ENCODE results near the gene POLR3E. TPM values are rescaled to one million over a fixed set of nuclear protein-coding genes. Genes with fewer than 3 reads are reported as not detected.
A peak's percentile ranks its signal among the peaks of the same experiment; 100 is the strongest.
"Not testable (repeated sequence)": the region's sequence is repeated elsewhere in the genome, so short reads cannot be mapped to it uniquely, and the experiment has no call there.

Gene POLR3E
- total and polyA plus RNA-seq, 2 experiments from 2014 or later = 14.0 to 20.8 TPM

DNA sequence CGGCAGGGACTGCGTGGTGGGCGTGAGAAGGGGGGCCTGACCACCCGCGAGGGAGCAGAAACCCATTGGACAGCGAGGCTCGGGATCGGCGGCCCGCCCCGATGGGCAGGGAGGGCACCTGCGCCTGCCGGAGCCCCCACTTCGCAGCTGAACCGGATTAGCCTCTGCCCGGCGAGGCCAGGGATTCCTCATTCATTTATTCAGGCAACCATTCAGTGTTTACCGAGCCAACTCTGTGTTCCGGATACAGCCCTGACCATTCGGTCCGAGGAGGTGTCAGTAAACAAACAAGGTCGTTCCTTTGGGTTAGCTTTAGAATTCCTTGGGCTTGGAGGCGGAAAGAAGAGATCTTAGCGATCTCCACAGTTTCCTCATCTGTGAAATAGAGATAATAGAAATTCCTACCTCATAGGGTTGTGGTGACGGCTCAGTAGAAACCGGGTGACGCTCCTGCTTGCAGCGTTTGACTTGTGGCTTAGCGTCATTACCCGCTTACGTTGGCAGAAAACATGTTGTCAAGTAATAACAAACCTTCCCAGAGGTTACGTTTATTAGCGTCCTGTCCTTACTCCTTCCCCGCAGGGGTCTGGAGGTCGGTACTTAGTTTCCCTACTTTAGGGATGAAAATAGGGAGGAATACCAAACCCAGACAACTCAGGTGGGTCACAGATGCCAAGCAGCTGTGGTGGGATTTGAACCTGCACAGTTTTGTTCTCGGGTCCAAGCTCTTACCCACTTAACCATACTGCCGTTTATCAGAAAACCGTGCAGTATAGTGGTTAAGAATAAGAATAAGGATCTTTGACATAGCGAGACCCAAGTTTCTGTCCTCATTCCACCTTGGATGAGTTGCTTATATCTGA lies 893 bp downstream of the POLR3E start:
- no peaks in the 10 kb centered on the region for H3K4me1 ChIP-seq (ENCODE audit: insufficient read depth)
- H3K27ac ChIP-seq = peak overlapping the region; percentile 93
- H3K79me2 ChIP-seq (ENCODE audit: insufficient read depth) = peaks cover 44% of the 10 kb centered on the region
- no peaks in the 10 kb centered on the region for H3K36me3 ChIP-seq (ENCODE audit: low read depth)
- H3K9me3 ChIP-seq (ENCODE audit: low read depth) = no peaks in the 10 kb centered on the region
- no peaks in the 10 kb centered on the region for H4K20me1 ChIP-seq (ENCODE audit: insufficient read depth)
- H3K9me2 ChIP-seq (ENCODE audit: insufficient read depth) = no peaks in the 10 kb centered on the region
- peak overlapping the region; percentile 78 for H3K4me3 ChIP-seq
- WGBS, 2 experiments (ENCODE audit: low coverage in 1 of 2, low lambda C conversion rate in 2 of 2, missing lambda C conversion rate in 2 of 2) = 1 to 2% methylated on average over 36 to 39 of the region's 39 CpGs
- peaks cover 19% of the 10 kb centered on the region for H3F3A ChIP-seq (ENCODE audit: insufficient read depth)
- no peaks in the 10 kb centered on the region for H3K27me3 ChIP-seq (replicated peaks; ENCODE audit: insufficient read depth)
- no peak for TF ChIP-seq EZH2phosphoT487 (IDR thresholded peaks at IDR 0.05; ENCODE audit: insufficient read depth, low read depth)
- no peak for TF ChIP-seq EZH2 (IDR thresholded peaks at IDR 0.05; ENCODE audit: insufficient read depth, poor library complexity, severe bottlenecking)
- in situ Hi-C loops (cut with MboI) = loop anchor here (5.0 kb wide), 1 partner anchor 101 kb away; no protein-coding TSS in a partner anchor
- peak overlapping the region; percentile 90 for H3K9ac ChIP-seq
- peak overlapping the region; percentile 58 for H2AFZ ChIP-seq
- DNase-seq = peak; percentile 99
- peak overlapping the region; percentile 80 for H3K4me2 ChIP-seq (ENCODE audit: unreplicated experiment)

DNA sequence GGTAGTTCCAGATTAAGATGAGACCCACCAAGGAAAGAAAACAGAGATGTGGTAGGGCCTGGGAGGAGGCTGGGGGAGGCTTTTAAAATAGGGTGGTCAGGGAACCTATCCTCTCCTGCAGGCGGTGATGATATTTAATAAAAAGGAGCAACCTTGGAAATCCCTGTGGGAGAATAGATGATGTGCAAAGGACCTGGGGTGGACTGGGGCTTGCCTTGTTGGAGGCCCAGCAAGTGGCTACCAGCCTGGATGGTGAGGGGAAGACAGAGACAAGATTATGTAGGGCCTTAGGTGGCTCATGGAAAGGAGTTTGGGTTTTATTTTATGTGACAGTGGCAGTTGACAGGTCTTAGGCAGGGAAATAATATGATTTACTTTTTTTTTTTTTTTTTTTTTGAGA lies 1.8 kb downstream of the POLR3E start:
- H3K36me3 ChIP-seq (ENCODE audit: low read depth) = no peaks in the 10 kb centered on the region
- H3K27ac ChIP-seq = peak overlapping the region; percentile 93
- DNase-seq = no peak
- peaks cover 19% of the 10 kb centered on the region for H3F3A ChIP-seq (ENCODE audit: insufficient read depth)
- H3K4me3 ChIP-seq = no peak overlapping the region; the same call in 1 of the 2 replicates
- peaks cover 47% of the 10 kb centered on the region for H3K79me2 ChIP-seq (ENCODE audit: insufficient read depth)
- H3K27me3 ChIP-seq (replicated peaks; ENCODE audit: insufficient read depth) = no peaks in the 10 kb centered on the region
- H4K20me1 ChIP-seq (ENCODE audit: insufficient read depth) = no peaks in the 10 kb centered on the region
- no peaks in the 10 kb centered on the region for H3K4me1 ChIP-seq (ENCODE audit: insufficient read depth)
- peak overlapping the region; percentile 80 for H3K4me2 ChIP-seq (ENCODE audit: unreplicated experiment)
- TF ChIP-seq EZH2 (IDR thresholded peaks at IDR 0.05; ENCODE audit: insufficient read depth, poor library complexity, severe bottlenecking) (no peak), EZH2phosphoT487 (IDR thresholded peaks at IDR 0.05; ENCODE audit: insufficient read depth, low read depth) (no peak)
- no peaks in the 10 kb centered on the region for H3K9me3 ChIP-seq (ENCODE audit: low read depth)
- in situ Hi-C loops (cut with MboI) = loop anchor here (5.0 kb wide), 1 partner anchor 102 kb away; no protein-coding TSS in a partner anchor
- H3K9ac ChIP-seq = peak overlapping the region; percentile 90; the same call in 1 of the 2 replicates
- WGBS, 2 experiments (ENCODE audit: low coverage in 1 of 2, low lambda C conversion rate in 2 of 2, missing lambda C conversion rate in 2 of 2) = 95 to 97% methylated on average over 1 of the region's 1 CpG
- no peaks in the 10 kb centered on the region for H3K9me2 ChIP-seq (ENCODE audit: insufficient read depth)
- H2AFZ ChIP-seq = no peak overlapping the region

DNA sequence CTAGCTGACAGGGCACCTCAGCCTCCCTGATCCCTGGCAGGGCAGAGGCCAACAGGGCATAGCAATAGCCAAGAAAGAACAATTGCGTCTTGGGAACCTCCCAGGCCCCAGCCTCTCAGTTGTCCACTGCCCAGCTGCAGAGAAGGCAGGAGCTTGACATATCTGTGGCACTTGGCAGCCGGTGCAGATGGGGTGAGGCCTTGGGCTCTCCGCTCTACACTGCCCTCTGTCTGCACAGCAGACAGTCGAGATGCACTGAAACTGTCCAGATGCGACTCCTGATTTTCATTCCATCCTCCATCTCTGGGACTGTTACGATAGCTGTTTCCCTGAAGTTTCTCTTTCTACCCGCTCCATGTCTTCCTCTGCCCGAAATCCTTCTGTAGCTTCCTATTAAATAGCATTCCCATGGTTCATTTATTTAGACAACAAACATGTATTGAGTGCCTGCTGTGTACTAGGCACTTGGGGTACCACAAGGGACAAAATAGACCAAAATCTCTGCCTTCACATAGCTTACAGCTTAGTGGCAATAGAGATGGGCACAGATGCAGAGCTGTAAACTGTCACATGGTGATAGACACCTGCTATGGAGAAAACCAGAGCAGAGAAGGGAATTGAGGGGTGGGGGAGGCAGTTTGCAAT lies 3.3 kb downstream of the POLR3E start:
- no peak overlapping the region for H3K27ac ChIP-seq
- in situ Hi-C loops (cut with MboI) = loop anchor here (25.0 kb wide), 1 partner anchor 1113 kb away; no protein-coding TSS in a partner anchor
- no peaks in the 10 kb centered on the region for H3K9me2 ChIP-seq (ENCODE audit: insufficient read depth)
- no peaks in the 10 kb centered on the region for H3K36me3 ChIP-seq (ENCODE audit: low read depth)
- peaks cover 19% of the 10 kb centered on the region for H3F3A ChIP-seq (ENCODE audit: insufficient read depth)
- WGBS, 2 experiments (ENCODE audit: low coverage in 1 of 2, low lambda C conversion rate in 2 of 2, missing lambda C conversion rate in 2 of 2) = 26 to 39% methylated on average over 8 of the region's 8 CpGs
- H3K4me3 ChIP-seq = no peak overlapping the region
- H3K27me3 ChIP-seq (replicated peaks; ENCODE audit: insufficient read depth) = no peaks in the 10 kb centered on the region
- H4K20me1 ChIP-seq (ENCODE audit: insufficient read depth) = no peaks in the 10 kb centered on the region
- H3K9me3 ChIP-seq (ENCODE audit: low read depth) = no peaks in the 10 kb centered on the region
- no peak overlapping the region for H3K9ac ChIP-seq
- H2AFZ ChIP-seq = no peak overlapping the region
- TF ChIP-seq EZH2 (IDR thresholded peaks at IDR 0.05; ENCODE audit: insufficient read depth, poor library complexity, severe bottlenecking) = no peak
- TF ChIP-seq EZH2phosphoT487 (IDR thresholded peaks at IDR 0.05; ENCODE audit: insufficient read depth, low read depth) = no peak
- DNase-seq = peak; percentile 85
- no peak overlapping the region for H3K4me2 ChIP-seq (ENCODE audit: unreplicated experiment)
- no peaks in the 10 kb centered on the region for H3K4me1 ChIP-seq (ENCODE audit: insufficient read depth)
- H3K79me2 ChIP-seq (ENCODE audit: insufficient read depth) = peaks cover 51% of the 10 kb centered on the region

- DNase-seq; H3K4me3 ChIP-seq; H2AFZ ChIP-seq; H3K9me2 ChIP-seq (ENCODE audit: insufficient read depth); H3K27me3 ChIP-seq (replicated peaks; ENCODE audit: insufficient read depth); H3K9me3 ChIP-seq (ENCODE audit: low read depth); H3K36me3 ChIP-seq (ENCODE audit: low read depth); H3K9ac ChIP-seq; H3K4me1 ChIP-seq (ENCODE audit: insufficient read depth); H4K20me1 ChIP-seq (ENCODE audit: insufficient read depth); H3K4me2 ChIP-seq (ENCODE audit: unreplicated experiment); H3K27ac ChIP-seq: not testable (repeated sequence)
- Histone ChIP-seq H3K79me2 (ENCODE audit: insufficient read depth) (peaks cover 51% of the 10 kb centered on the region), H3F3A (ENCODE audit: insufficient read depth) (peaks cover 19% of the 10 kb centered on the region)
- in situ Hi-C loops (cut with MboI) = loop anchor here (25.0 kb wide), 1 partner anchor 1114 kb away; no protein-coding TSS in a partner anchor
- 86 to 89% methylated on average over 7 of the region's 7 CpGs for WGBS, 2 experiments (ENCODE audit: low coverage in 1 of 2, low lambda C conversion rate in 2 of 2, missing lambda C conversion rate in 2 of 2)
Observed at GRCh38 chr16:22301423-22301822, 4.2 kb downstream of the POLR3E start.
